Astrocyte of the cerebellum (primary cell): ENCODE measurements around the gene ZNF77.

Experiments
- DNase-seq: peaks from one replicate; pipeline ENCODE4 v3.0.0-alpha.2; 2011; ENCODE audit warnings: low read depth
- H3K4me3 ChIP-seq: 2 replicates; pipeline ENCODE4 v1.5.1; 2011; ENCODE audit warnings: mild to moderate bottlenecking, low read depth, low read length, moderate library complexity
- in situ Hi-C: cut with HindIII; loops from 2 replicates; pipeline ENCODE4 v1.10.0; 2017; ENCODE audit warnings: low sequenced_read_pairs
- TF ChIP-seq, protein P1 (sequence below): IDR thresholded peaks from 2 replicates; pipeline ENCODE4 v1.5.1; 2012; ENCODE audit warnings: low read length, low read depth, moderate library complexity, mild to moderate bottlenecking; ENCODE audit errors: missing control alignments

The ZNF77 gene

GRCh38 chr19:2885736-2886135 lies 59.0 kb downstream of the ZNF77 start:
- no peak overlapping the region for H3K4me3 ChIP-seq
- in situ Hi-C loops = no loop called here
- TF ChIP-seq, protein P1, sequence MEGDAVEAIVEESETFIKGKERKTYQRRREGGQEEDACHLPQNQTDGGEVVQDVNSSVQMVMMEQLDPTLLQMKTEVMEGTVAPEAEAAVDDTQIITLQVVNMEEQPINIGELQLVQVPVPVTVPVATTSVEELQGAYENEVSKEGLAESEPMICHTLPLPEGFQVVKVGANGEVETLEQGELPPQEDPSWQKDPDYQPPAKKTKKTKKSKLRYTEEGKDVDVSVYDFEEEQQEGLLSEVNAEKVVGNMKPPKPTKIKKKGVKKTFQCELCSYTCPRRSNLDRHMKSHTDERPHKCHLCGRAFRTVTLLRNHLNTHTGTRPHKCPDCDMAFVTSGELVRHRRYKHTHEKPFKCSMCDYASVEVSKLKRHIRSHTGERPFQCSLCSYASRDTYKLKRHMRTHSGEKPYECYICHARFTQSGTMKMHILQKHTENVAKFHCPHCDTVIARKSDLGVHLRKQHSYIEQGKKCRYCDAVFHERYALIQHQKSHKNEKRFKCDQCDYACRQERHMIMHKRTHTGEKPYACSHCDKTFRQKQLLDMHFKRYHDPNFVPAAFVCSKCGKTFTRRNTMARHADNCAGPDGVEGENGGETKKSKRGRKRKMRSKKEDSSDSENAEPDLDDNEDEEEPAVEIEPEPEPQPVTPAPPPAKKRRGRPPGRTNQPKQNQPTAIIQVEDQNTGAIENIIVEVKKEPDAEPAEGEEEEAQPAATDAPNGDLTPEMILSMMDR = no peak
- DNase-seq = no peak

GRCh38 chr19:2883686-2884439 lies 60.9 kb downstream of the ZNF77 start:
- in situ Hi-C loops = no loop called here
- TF ChIP-seq, protein P1 = no peak
- no peak for DNase-seq
- no peak overlapping the region for H3K4me3 ChIP-seq
